ENCODE results near the gene POM121L2.

Gene POM121L2

DNA sequence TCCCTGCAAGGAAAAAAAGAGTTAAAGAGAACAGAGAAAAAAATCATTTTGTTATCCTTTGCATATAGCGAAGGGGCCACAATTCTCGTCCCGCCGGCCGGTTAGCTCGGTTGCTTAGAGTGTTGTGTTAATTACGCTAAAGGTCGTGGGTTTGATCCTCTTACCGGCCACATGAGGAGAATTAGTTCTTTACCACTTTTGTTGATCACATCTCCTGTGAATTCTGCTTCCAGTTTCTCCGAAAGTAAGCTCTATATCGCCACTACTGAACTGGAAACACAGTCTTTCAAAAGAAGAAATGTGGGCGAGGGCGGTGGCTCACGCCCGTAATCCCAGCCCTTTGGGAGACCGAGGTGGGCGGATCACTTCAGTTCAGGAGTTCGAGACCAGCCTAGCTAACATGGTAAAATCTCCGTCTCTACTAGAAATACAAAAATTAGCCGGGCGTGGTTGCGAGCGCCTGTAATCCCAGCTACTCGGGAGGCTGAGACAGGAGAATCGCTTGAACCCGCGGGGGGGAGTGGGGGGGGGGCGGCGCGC lies 51.2 kb downstream of the POM121L2 start:
- Mint-ChIP-seq H3K27ac (no peak overlapping the region), H3K27me3 (ENCODE audit: low read depth, poor library complexity) (peaks cover 77% of the 10 kb centered on the region), H3K4me3 (peak overlapping the region; percentile 73), H3K4me1 (no peaks in the 10 kb centered on the region), H3K9me3 (no peaks in the 10 kb centered on the region), H3K36me3 (ENCODE audit: low read depth) (no peaks in the 10 kb centered on the region)
- DNase-seq: no peak
- TF ChIP-seq, protein P1, sequence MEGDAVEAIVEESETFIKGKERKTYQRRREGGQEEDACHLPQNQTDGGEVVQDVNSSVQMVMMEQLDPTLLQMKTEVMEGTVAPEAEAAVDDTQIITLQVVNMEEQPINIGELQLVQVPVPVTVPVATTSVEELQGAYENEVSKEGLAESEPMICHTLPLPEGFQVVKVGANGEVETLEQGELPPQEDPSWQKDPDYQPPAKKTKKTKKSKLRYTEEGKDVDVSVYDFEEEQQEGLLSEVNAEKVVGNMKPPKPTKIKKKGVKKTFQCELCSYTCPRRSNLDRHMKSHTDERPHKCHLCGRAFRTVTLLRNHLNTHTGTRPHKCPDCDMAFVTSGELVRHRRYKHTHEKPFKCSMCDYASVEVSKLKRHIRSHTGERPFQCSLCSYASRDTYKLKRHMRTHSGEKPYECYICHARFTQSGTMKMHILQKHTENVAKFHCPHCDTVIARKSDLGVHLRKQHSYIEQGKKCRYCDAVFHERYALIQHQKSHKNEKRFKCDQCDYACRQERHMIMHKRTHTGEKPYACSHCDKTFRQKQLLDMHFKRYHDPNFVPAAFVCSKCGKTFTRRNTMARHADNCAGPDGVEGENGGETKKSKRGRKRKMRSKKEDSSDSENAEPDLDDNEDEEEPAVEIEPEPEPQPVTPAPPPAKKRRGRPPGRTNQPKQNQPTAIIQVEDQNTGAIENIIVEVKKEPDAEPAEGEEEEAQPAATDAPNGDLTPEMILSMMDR (IDR thresholded peaks at IDR 0.05): no peak

DNA sequence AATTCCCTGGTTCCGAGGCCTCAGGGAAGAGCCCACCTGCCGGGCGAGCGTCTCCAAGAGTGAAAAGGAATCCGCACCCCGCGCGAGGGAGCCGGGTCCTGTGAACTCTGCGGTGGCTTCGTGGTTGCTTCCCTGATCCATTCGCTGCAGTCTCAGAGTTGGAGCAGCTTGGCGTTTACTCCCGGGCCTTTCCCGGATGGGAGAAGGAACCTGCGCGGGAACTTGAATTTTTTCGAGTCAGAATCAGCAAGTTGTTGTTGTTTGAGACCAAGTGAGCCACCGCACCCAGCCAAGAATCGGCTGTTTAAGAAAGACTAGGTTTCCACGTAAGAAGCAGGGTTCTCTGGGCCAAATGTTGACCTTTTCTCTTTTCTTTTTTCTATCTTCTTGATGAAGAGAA lies 51.7 kb downstream of the POM121L2 start:
- peaks cover 78% of the 10 kb centered on the region for H3K27me3 Mint-ChIP-seq (ENCODE audit: low read depth, poor library complexity)

More for the DNA sequence above, 51.7 kb downstream of the POM121L2 start:
- Mint-ChIP-seq H3K4me3 (peak overlapping the region; percentile 73), H3K9me3 (no peaks in the 10 kb centered on the region), H3K4me1 (no peaks in the 10 kb centered on the region), H3K36me3 (ENCODE audit: low read depth) (no peaks in the 10 kb centered on the region), H3K27ac (no peak overlapping the region)
- DNase-seq: peak; percentile 36
- TF ChIP-seq, protein P1 (IDR thresholded peaks at IDR 0.05): no peak
